Measurements from ENCODE around the gene SEMA4G.
"Not testable (repeated sequence)": the region's sequence is repeated elsewhere in the genome, so short reads cannot be mapped to it uniquely, and the experiment has no call there.

The SEMA4G gene

DNA sequence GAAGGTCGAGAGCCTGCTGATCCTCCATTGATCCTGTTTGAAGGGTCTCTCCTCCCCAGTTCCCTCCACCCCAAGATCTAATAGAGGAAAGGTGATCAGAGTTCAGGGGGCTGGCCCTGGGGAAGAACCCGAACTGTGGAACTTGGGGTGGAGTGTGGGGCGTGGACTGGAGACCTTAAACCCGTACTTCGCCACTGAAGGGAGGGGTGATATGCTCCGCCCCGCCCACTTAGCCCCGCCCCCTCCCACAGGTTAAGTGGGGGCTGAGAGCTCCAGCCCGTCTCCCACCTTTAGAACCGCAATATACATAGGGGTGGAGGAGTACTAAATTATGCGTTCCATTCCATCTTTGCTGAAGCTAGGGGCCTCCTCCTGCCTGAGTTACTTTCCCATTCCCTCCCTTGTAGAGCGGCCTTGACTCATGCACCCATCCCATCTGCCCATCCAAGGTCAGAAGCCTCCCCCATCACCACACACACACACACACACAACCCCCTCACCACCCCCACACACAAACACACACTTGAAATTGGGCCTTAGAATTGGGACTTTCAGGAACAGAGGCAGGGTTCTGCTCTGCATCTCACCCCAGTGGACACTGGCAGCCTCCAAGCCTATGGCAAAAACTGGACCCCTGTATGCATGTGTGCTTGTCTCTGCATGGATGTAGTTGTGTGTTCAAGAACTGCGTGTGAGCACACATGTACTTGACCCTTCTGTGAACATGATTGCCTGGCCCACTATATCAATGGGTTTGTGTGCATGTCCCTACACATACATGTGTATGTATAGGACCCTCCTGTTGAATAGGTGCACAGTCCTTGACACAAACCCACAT, 991 bp downstream of the SEMA4G start:
- Histone ChIP-seq H3K27ac (ENCODE audit: low read depth, low read length) (no peak overlapping the region), H3K4me3 (ENCODE audit: low read depth in 1 of 5, low read length in 5 of 5) (peak overlapping the region; percentile 35 to 71 (median 56)), H3K27me3 (ENCODE audit: control insufficient read depth in 5 of 5, insufficient read depth in 4 of 5, low read length in 5 of 5) (no peaks in the 10 kb centered on the region), H3K36me3 (ENCODE audit: control insufficient read depth in 5 of 5, insufficient read depth in 5 of 5, low read length in 5 of 5) (peaks cover 4 to 16% (median 12%) of the 10 kb centered on the region in 5 donors), H3K9ac (ENCODE audit: low read length in 5 of 5) (peak overlapping the region in 3 of 5 donors; percentile 53 to 73 (median 59)), H3K4me1 (ENCODE audit: control insufficient read depth in 5 of 5, insufficient read depth in 5 of 5, low read length in 5 of 5) (peaks cover 2 to 16% (median 14%) of the 10 kb centered on the region in 5 donors), H3K9me3 (ENCODE audit: control insufficient read depth in 5 of 5, low read length in 5 of 5) (no peaks in the 10 kb centered on the region)

DNA sequence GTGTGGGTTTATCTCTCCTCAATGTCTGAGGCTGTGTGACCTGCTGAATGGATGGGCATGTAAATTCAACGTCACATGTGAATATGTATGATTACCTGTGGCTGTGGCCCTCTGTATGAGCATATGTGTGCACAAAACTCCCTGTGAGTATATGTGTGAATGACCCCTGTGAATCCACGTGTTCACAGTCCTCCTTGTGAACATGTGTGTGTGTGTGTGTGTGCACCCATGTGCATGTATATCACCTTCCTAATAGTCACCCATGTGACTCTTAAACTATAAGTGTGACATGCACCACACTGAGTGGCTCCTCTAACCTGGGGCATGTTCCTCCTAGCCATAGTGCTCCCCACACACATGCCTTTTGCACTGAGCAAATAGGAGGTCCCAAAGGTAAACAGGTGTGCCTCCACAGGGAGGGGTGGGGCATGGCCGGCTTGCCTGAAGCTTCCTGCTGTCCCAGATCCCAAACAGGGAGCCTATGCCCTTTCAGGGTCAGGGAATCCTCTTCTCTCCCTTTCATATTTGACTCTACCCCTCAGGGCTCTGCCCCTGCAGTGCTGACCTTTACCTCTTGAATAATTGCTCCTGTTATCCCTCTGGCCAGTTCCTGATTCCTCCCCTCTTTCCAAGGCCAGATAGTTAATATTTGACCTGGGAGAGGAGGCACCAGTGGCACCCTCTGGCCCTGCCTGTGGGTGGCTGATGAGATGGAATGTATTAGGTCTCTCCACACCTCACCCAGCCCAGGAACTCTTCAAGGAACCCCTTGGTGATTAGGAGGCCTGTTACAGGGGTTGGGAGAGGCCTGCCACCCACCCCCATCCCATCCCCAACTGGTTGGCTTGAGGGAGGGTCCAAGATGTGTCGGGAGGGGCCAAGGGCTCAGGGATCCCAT, 1.9 kb downstream of the SEMA4G start:
- Histone ChIP-seq H3K27ac (ENCODE audit: low read depth, low read length) (no peak overlapping the region), H3K9ac (ENCODE audit: low read length in 5 of 5) (no peak overlapping the region), H3K9me3 (ENCODE audit: control insufficient read depth in 5 of 5, low read length in 5 of 5) (no peaks in the 10 kb centered on the region), H3K4me1 (ENCODE audit: control insufficient read depth in 5 of 5, insufficient read depth in 5 of 5, low read length in 5 of 5) (peaks cover 2 to 16% (median 14%) of the 10 kb centered on the region in 5 donors), H3K36me3 (ENCODE audit: control insufficient read depth in 5 of 5, insufficient read depth in 5 of 5, low read length in 5 of 5) (peaks cover 0 to 8% (median 5%) of the 10 kb centered on the region in 5 donors), H3K4me3 (ENCODE audit: low read depth in 1 of 5, low read length in 5 of 5) (no peak overlapping the region), H3K27me3 (ENCODE audit: control insufficient read depth in 5 of 5, insufficient read depth in 4 of 5, low read length in 5 of 5) (no peaks in the 10 kb centered on the region)

DNA sequence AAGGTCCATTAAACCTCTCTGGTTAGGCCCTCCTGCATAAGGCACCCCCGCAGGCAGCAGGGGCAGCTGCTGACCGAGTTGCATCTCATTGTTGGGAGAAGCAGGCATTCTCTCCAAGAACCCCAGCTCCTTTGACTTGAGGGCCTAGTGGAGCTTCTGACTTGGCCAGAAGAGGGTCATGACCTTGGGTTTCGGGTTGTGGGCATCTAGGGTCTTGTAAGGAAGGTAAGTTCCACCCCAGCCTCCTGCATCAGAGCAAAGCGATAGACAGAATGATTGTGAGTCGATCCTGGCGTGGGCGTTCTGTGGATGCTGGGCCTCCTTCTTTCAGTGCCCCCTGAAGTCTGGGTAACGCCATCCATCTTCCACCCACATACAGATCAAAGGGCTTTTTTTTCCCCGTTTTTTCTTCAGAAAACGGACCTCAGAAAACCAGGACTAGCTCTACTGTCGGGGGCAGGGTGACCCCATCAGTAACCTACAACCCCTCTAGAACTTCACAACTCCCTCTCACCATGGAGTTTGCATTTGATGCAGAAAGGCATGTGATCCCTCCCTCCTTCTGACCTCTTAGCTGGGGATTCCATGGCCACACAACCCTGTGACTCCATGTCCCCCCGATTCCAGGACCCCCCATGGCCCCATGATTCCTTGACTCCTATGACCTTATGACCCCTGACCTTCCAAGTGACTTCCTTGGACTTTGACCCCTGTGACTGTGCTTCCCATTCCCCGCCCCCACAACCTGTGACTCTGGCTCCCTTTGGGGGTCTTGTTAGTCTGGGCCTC, 3.0 kb downstream of the SEMA4G start:
- Histone ChIP-seq H3K36me3 (ENCODE audit: control insufficient read depth in 5 of 5, insufficient read depth in 5 of 5, low read length in 5 of 5) (peaks cover 0 to 1% (median 0%) of the 10 kb centered on the region in 5 donors), H3K9me3 (ENCODE audit: control insufficient read depth in 5 of 5, low read length in 5 of 5) (no peaks in the 10 kb centered on the region), H3K4me1 (ENCODE audit: control insufficient read depth in 5 of 5, insufficient read depth in 5 of 5, low read length in 5 of 5) (peaks cover 2 to 16% (median 14%) of the 10 kb centered on the region in 5 donors), H3K9ac (ENCODE audit: low read length in 5 of 5) (no peak overlapping the region), H3K27me3 (ENCODE audit: control insufficient read depth in 5 of 5, insufficient read depth in 4 of 5, low read length in 5 of 5) (no peaks in the 10 kb centered on the region), H3K4me3 (ENCODE audit: low read depth in 1 of 5, low read length in 5 of 5) (no peak overlapping the region), H3K27ac (ENCODE audit: low read depth, low read length) (no peak overlapping the region)

DNA sequence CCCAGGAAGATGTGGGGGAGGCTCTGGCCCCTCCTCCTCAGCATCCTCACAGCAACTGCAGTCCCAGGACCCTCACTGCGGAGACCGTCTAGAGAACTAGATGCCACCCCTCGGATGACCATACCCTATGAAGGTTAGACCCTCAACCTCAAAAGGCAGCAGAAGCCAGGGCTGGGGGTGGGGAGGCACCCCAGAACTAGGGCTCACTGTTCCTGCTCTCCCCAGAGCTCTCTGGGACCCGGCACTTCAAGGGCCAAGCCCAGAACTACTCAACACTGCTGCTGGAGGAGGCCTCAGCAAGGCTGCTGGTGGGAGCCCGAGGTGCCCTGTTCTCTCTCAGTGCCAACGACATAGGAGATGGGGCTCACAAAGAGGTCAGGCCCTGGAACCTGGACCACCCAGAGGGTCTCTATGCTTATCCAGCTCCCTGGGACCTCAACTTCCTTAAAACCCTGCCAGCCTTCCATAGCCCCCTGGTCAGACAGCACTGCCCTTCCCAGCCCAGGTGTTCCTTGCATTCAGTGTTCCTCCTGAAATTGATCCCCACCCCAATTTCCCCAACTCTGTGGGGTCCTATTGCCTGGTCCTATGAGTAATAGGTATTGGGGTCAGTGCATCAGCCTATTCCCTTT, 3.7 kb downstream of the SEMA4G start:
- Histone ChIP-seq H3K27ac (ENCODE audit: low read depth, low read length) (no peak overlapping the region), H3K9ac (ENCODE audit: low read length in 5 of 5) (no peak overlapping the region), H3K4me3 (ENCODE audit: low read depth in 1 of 5, low read length in 5 of 5) (no peak overlapping the region), H3K9me3 (ENCODE audit: control insufficient read depth in 5 of 5, low read length in 5 of 5) (no peaks in the 10 kb centered on the region), H3K27me3 (ENCODE audit: control insufficient read depth in 5 of 5, insufficient read depth in 4 of 5, low read length in 5 of 5) (no peaks in the 10 kb centered on the region), H3K36me3 (ENCODE audit: control insufficient read depth in 5 of 5, insufficient read depth in 5 of 5, low read length in 5 of 5) (peaks cover 0 to 3% (median 1%) of the 10 kb centered on the region in 5 donors), H3K4me1 (ENCODE audit: control insufficient read depth in 5 of 5, insufficient read depth in 5 of 5, low read length in 5 of 5) (peaks cover 2 to 16% (median 14%) of the 10 kb centered on the region in 5 donors)

DNA sequence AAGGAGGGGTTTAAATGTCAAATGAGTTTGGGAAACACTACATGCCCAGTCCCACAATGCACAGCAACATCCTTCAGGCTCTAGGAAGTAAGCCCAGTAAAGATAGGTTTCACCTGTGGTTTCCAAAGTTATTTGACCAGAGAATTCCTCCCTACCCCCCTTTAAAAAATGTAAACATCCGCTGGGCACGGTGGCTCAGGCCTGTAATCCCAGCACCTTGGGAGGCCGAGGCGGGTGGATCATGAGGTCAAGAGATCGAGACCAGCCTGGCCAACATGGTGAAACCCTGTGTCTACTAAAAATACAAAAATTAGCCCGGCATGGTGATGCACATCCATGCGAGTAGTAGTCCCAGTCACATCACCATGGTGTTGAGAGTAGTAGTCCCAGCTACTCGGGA, 6.1 kb downstream of the SEMA4G start:
- not testable (repeated sequence) for H3K9ac ChIP-seq (ENCODE audit: low read length in 5 of 5); H3K4me1 ChIP-seq (ENCODE audit: control insufficient read depth in 5 of 5, insufficient read depth in 5 of 5, low read length in 5 of 5); H3K9me3 ChIP-seq (ENCODE audit: control insufficient read depth in 5 of 5, low read length in 5 of 5); H3K27me3 ChIP-seq (ENCODE audit: control insufficient read depth in 5 of 5, insufficient read depth in 4 of 5, low read length in 5 of 5); H3K4me3 ChIP-seq (ENCODE audit: low read depth in 1 of 5, low read length in 5 of 5); H3K27ac ChIP-seq (ENCODE audit: low read depth, low read length)
- peaks cover 0 to 23% (median 20%) of the 10 kb centered on the region in 5 donors for H3K36me3 ChIP-seq (ENCODE audit: control insufficient read depth in 5 of 5, insufficient read depth in 5 of 5, low read length in 5 of 5)

DNA sequence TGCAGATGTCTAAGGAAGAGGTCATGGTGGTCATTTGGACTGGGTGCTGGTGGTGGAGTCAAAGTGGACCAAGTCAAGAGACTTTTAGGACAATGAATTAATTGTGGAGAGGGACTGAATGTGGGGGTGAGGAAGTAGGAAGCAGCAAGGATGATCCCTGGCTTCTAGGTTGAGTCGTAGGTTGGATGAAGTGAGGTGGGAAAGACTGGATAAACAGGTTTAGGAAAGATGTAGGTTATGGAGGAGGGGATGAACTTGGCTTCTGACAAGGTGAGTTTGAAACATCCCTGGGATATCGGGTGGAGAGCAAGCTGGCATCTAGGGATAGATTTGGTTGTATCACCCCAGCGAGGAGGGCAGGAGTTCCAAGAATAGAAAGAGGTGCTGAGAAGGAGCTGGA, 7.6 kb downstream of the SEMA4G start:
- H3K27me3 ChIP-seq (ENCODE audit: control insufficient read depth in 5 of 5, insufficient read depth in 4 of 5, low read length in 5 of 5), result no peaks in the 10 kb centered on the region
- H3K9me3 ChIP-seq (ENCODE audit: control insufficient read depth in 5 of 5, low read length in 5 of 5), result no peaks in the 10 kb centered on the region
- no peak overlapping the region for H3K27ac ChIP-seq (ENCODE audit: low read depth, low read length)
- H3K4me1 ChIP-seq (ENCODE audit: control insufficient read depth in 5 of 5, insufficient read depth in 5 of 5, low read length in 5 of 5), result no peaks in the 10 kb centered on the region
- peaks cover 6 to 38% (median 31%) of the 10 kb centered on the region in 5 donors for H3K36me3 ChIP-seq (ENCODE audit: control insufficient read depth in 5 of 5, insufficient read depth in 5 of 5, low read length in 5 of 5)
- H3K4me3 ChIP-seq (ENCODE audit: low read depth in 1 of 5, low read length in 5 of 5), result no peak overlapping the region
- H3K9ac ChIP-seq (ENCODE audit: low read length in 5 of 5), result no peak overlapping the region

DNA sequence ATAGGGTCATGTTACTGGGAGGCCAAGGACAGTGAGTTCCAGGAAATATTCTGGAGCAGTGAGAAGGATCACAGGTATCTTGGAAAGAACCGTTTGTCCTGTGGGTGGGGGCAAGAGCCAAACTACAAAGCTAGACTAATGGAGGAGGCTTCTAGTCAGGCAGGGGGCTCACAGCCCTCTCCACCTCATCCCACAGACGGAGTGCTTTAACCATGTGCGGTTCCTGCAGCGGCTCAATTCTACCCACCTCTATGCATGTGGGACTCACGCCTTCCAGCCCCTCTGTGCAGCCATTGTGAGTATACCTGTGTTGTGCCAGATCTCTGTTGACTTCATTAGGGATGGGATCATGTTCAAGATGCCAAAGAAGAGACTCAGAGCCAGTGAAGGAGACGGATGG, 8.1 kb downstream of the SEMA4G start:
- H3K9me3 ChIP-seq (ENCODE audit: control insufficient read depth in 5 of 5, low read length in 5 of 5), result no peaks in the 10 kb centered on the region
- peaks cover 6 to 41% (median 36%) of the 10 kb centered on the region in 5 donors for H3K36me3 ChIP-seq (ENCODE audit: control insufficient read depth in 5 of 5, insufficient read depth in 5 of 5, low read length in 5 of 5)
- no peaks in the 10 kb centered on the region for H3K27me3 ChIP-seq (ENCODE audit: control insufficient read depth in 5 of 5, insufficient read depth in 4 of 5, low read length in 5 of 5)
- no peak overlapping the region for H3K4me3 ChIP-seq (ENCODE audit: low read depth in 1 of 5, low read length in 5 of 5)
- no peak overlapping the region for H3K9ac ChIP-seq (ENCODE audit: low read length in 5 of 5)
- H3K4me1 ChIP-seq (ENCODE audit: control insufficient read depth in 5 of 5, insufficient read depth in 5 of 5, low read length in 5 of 5), result no peaks in the 10 kb centered on the region
- no peak overlapping the region for H3K27ac ChIP-seq (ENCODE audit: low read depth, low read length)

DNA sequence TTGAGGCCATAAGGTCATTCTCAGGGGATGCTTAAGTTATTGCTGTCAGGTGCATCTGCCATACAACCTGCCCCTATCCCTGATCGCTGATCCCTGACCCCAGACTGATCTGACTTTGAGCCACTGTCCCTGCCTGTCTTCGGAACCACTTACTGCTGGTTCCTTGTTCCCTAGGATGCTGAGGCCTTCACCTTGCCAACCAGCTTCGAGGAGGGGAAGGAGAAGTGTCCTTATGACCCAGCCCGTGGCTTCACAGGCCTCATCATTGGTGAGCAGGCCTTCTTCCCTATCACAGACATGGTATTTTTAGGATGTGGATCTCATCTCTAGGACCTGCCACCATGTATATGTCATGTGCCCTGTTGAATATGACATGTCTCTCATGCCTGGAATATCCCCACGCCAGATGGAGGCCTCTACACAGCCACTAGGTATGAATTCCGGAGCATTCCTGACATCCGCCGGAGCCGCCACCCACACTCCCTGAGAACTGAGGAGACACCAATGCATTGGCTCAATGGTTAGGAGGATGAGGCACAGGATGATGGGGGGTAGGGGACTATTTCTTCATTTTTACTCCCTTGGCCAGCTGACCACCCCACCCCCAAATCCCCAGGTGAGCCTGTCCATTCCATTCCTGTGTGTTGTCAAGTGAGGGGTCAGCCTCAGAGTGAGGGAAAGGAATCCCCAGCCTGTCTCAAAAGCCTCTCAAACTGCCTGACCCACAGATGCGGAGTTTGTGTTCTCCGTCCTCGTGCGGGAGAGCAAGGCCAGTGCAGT, 9.0 kb downstream of the SEMA4G start:
- Histone ChIP-seq H3K4me1 (ENCODE audit: control insufficient read depth in 5 of 5, insufficient read depth in 5 of 5, low read length in 5 of 5) (no peaks in the 10 kb centered on the region), H3K9ac (ENCODE audit: low read length in 5 of 5) (no peak overlapping the region), H3K27ac (ENCODE audit: low read depth, low read length) (no peak overlapping the region), H3K4me3 (ENCODE audit: low read depth in 1 of 5, low read length in 5 of 5) (no peak overlapping the region), H3K9me3 (ENCODE audit: control insufficient read depth in 5 of 5, low read length in 5 of 5) (no peaks in the 10 kb centered on the region), H3K36me3 (ENCODE audit: control insufficient read depth in 5 of 5, insufficient read depth in 5 of 5, low read length in 5 of 5) (peaks cover 6 to 50% (median 42%) of the 10 kb centered on the region in 5 donors), H3K27me3 (ENCODE audit: control insufficient read depth in 5 of 5, insufficient read depth in 4 of 5, low read length in 5 of 5) (no peaks in the 10 kb centered on the region)

DNA sequence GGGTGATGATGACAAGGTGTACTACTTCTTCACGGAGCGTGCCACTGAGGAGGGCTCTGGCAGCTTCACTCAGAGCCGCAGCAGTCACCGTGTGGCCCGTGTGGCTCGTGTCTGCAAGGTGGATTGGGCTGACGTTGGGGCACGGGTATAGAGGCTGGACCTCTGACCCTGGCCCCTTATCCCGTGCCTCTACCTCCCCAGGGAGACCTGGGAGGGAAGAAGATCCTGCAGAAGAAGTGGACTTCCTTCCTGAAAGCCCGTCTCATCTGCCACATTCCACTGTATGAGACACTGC, 9.5 kb downstream of the SEMA4G start:
- H3K4me1 ChIP-seq (ENCODE audit: control insufficient read depth in 5 of 5, insufficient read depth in 5 of 5, low read length in 5 of 5), result no peaks in the 10 kb centered on the region
- no peaks in the 10 kb centered on the region for H3K27me3 ChIP-seq (ENCODE audit: control insufficient read depth in 5 of 5, insufficient read depth in 4 of 5, low read length in 5 of 5)
- H3K9ac ChIP-seq (ENCODE audit: low read length in 5 of 5), result no peak overlapping the region
- H3K36me3 ChIP-seq (ENCODE audit: control insufficient read depth in 5 of 5, insufficient read depth in 5 of 5, low read length in 5 of 5), result peaks cover 6 to 53% (median 44%) of the 10 kb centered on the region in 5 donors
- no peak overlapping the region for H3K4me3 ChIP-seq (ENCODE audit: low read depth in 1 of 5, low read length in 5 of 5)
- H3K27ac ChIP-seq (ENCODE audit: low read depth, low read length), result no peak overlapping the region
- H3K9me3 ChIP-seq (ENCODE audit: control insufficient read depth in 5 of 5, low read length in 5 of 5), result no peaks in the 10 kb centered on the region

All from subcutaneous abdominal adipose tissue (tissue), 5 donors.